Measurements from ENCODE around the gene SAA4. TPM values are rescaled to one million over a fixed set of nuclear protein-coding genes. Genes with fewer than 3 reads are reported as not detected.
"Not testable (repeated sequence)": the region's sequence is repeated elsewhere in the genome, so short reads cannot be mapped to it uniquely, and the experiment has no call there.

Gene SAA4
- polyA plus RNA-seq, 1 experiment: not detected

DNA sequence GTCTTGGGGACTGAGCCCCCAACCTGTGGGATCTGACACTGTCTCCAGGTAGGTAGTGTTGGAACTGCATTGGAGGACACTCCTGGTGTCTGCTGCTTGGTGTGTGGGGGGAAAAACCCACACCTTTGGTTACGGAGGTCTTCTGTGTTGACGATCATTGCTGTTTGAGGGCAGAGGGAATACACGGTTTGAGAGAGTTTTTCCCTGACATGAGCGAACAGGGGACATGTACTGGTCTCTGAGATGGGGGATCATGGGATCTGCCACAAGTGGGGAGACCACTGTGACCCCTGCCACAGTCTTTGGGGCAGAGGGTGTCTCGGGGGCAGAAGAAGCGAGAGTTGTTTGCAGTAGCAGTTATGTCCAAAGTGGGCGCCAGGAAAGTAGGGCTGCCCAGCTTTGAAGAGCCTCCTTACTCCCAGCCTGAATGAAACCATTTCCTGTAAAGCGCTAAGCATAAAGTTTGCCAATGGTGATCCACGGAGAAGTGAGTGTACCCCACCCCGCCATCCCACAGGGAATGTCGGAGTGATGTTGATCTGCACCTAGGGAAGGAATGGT, 17.3 kb upstream of the SAA4 start:
- H3K4me3 ChIP-seq (ENCODE audit: low read depth, low read length): no peak overlapping the region
- peaks cover 2% of the 10 kb centered on the region; the same call in 1 of the 2 replicates for H3K27me3 ChIP-seq (ENCODE audit: control insufficient read depth, insufficient read depth, low read length)
- ChIA-PET CTCF (interaction anchor here (1.7 kb wide), 1 partner anchor 10 kb away, joined by 9 read pairs; no protein-coding TSS in a partner anchor), POLR2A (no interaction called here)
- H3K36me3 ChIP-seq (ENCODE audit: control insufficient read depth, insufficient read depth, low read length): no peaks in the 10 kb centered on the region
- no peak for DNase-seq (ENCODE audit: low read depth)
- TF ChIP-seq, protein P1, sequence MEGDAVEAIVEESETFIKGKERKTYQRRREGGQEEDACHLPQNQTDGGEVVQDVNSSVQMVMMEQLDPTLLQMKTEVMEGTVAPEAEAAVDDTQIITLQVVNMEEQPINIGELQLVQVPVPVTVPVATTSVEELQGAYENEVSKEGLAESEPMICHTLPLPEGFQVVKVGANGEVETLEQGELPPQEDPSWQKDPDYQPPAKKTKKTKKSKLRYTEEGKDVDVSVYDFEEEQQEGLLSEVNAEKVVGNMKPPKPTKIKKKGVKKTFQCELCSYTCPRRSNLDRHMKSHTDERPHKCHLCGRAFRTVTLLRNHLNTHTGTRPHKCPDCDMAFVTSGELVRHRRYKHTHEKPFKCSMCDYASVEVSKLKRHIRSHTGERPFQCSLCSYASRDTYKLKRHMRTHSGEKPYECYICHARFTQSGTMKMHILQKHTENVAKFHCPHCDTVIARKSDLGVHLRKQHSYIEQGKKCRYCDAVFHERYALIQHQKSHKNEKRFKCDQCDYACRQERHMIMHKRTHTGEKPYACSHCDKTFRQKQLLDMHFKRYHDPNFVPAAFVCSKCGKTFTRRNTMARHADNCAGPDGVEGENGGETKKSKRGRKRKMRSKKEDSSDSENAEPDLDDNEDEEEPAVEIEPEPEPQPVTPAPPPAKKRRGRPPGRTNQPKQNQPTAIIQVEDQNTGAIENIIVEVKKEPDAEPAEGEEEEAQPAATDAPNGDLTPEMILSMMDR (IDR thresholded peaks at IDR 0.05; ENCODE audit: insufficient read depth, low read depth, low read length): no peak

DNA sequence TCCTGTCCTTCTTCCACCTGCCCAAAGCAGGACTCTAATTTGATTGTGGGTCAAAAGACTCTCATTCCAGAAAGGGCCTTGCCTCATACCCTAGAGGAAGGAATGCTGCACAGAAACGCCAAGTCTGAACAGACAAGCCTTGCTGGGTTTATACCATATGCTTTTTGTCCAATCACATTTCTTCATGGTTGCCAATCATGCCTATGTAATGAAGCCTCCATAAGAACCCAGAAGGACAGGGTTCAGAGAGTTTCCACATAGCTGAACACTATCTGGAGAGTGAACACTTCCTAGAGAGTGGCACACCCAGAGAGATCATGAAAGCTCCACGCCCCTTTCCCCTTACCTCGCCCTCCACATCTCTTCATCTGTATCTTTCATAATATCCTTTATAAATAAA, 16.6 kb upstream of the SAA4 start:
- ChIA-PET POLR2A (interaction anchor here (0.6 kb wide), 1 partner anchor 143 kb away, joined by 3 read pairs; no protein-coding TSS in a partner anchor), CTCF (interaction anchor here (1.7 kb wide), 1 partner anchor 9 kb away, joined by 9 read pairs; no protein-coding TSS in a partner anchor)
- Histone ChIP-seq H3K36me3 (ENCODE audit: control insufficient read depth, insufficient read depth, low read length) (no peaks in the 10 kb centered on the region), H3K27me3 (ENCODE audit: control insufficient read depth, insufficient read depth, low read length) (peaks cover 2% of the 10 kb centered on the region), H3K4me3 (ENCODE audit: low read depth, low read length) (no peak overlapping the region)
- TF ChIP-seq, protein P1 (IDR thresholded peaks at IDR 0.05; ENCODE audit: insufficient read depth, low read depth, low read length): 0 out of 2 replicates have a peak, but pooled peaks have one; percentile 2
- DNase-seq (ENCODE audit: low read depth): no peak

DNA sequence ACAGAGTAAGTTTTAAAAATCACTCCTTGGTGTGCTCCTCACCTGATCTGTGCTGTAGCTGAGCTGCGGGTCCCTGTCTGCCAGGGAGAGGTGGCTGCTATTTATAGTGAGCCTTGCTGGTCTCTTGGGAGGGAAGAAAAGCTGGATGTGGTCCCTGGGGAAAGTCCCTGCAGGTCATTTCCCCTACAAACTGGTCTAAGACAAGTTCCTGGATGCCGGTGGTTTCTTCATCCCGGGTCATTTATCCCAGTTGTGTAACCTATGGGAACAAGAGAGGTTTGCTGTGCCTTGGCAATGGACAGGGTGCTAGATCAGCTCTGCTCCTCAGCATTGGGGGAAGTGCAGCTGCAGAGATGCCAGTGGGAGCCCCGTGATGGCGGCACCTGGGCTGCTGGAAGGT, 12.0 kb upstream of the SAA4 start, which contains the start of gene SAA2:
SAA2 (minus strand) TSS at position 108 of the 400 bp plus-strand sequence. CDS start 657 bp downstream, outside the sequence.
- H3K4me3 ChIP-seq (ENCODE audit: low read depth, low read length): no peak within 1 kb of the TSS
- peaks cover 2% of the 10 kb centered on the region for H3K27me3 ChIP-seq (ENCODE audit: control insufficient read depth, insufficient read depth, low read length)
- TF ChIP-seq, protein P1 (IDR thresholded peaks at IDR 0.05; ENCODE audit: insufficient read depth, low read depth, low read length): no peak
- H3K36me3 ChIP-seq (ENCODE audit: control insufficient read depth, insufficient read depth, low read length): no peaks in the 10 kb centered on the region
- DNase-seq (ENCODE audit: low read depth): no peak
- POLR2A ChIA-PET: no interaction called here
- CTCF ChIA-PET: interaction anchor here (0.8 kb wide), 1 partner anchor 14 kb away, joined by 3 read pairs; no protein-coding TSS in a partner anchor

DNA sequence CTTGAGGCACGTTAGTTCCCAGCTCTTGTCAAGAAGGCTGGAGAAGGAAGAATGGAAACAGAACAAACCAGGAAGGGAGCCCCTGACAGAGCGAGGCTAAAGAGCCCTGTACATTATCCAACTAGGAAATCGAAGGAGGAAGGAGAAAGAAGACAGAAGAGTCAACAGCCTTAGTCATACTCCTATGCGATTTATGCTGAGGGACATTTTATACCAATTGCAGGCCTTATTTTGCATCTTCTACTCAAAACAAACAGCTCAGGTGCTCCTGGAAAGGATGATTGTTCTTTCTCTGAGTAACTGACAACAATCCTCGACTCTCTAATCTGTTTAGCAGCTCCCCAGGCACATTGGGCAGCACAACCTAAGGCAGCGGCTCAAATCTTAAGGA, 10.6 kb upstream of the SAA4 start:
- POLR2A ChIA-PET; DNase-seq (ENCODE audit: low read depth); H3K4me3 ChIP-seq (ENCODE audit: low read depth, low read length); H3K27me3 ChIP-seq (ENCODE audit: control insufficient read depth, insufficient read depth, low read length); CTCF ChIA-PET; H3K36me3 ChIP-seq (ENCODE audit: control insufficient read depth, insufficient read depth, low read length): not testable (repeated sequence)

DNA sequence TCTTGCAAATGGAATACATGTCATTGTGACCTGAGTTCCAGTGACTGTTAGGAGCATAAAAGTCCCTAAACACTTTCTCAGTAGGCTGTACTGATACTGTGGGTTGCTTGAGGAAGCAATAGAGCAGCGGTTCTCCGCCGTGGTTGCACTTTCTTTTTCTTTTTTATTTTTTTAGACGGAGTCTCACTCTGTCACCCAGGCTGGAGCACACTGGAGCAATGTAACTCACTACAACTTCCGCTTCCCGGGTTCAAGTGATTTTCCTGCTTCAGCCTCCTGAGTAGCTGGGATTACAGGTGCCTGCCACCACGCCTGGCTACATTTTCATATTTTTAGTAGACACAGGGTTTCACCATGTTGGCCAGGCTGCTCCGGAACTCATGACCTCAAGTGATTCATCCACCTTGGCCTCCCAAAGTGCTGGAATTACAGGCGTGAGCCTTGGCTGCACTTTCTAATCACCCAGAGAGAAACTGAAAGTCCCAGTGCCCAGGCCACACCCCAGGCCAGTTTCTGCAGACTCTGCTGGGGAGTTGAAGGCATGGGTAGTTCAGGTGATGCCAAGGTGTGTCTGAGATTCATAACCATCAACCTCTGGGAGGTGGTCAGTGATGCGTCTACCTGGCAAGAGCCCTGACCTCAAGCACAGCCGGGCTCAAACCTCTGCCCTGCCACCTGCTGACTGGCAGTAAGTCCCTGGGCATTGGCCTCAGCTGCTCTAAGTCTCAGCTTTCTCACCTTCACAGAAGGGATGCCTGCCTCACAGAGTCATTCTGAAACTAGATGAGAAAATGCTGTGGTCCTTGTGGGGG, 10.0 kb upstream of the SAA4 start:
- H3K27me3 ChIP-seq (ENCODE audit: control insufficient read depth, insufficient read depth, low read length); POLR2A ChIA-PET; H3K4me3 ChIP-seq (ENCODE audit: low read depth, low read length); DNase-seq (ENCODE audit: low read depth); CTCF ChIA-PET; H3K36me3 ChIP-seq (ENCODE audit: control insufficient read depth, insufficient read depth, low read length): not testable (repeated sequence)

DNA sequence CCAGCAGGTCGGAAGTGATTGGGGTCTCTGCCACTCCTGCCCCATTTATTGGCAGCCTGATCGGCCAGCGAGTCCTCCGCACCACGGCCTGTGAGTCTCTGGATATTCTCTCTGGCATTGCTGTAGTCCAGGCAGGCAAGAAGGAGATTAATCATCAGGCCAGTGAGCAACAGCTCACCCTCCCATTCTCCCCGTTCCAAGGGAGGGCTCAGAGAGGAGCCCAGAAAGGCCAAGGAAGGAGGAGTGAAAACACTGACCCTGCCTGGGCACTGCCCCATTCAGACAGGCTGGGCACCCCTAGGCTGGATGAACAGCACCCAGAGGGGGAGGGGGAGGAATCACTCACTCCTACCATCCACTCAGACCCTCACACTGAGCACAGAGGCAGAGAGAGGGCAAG, 8.8 kb upstream of the SAA4 start:
- no peaks in the 10 kb centered on the region for H3K36me3 ChIP-seq (ENCODE audit: control insufficient read depth, insufficient read depth, low read length)
- no peak for DNase-seq (ENCODE audit: low read depth)
- TF ChIP-seq, protein P1 (IDR thresholded peaks at IDR 0.05; ENCODE audit: insufficient read depth, low read depth, low read length): no peak
- H3K27me3 ChIP-seq (ENCODE audit: control insufficient read depth, insufficient read depth, low read length): peaks cover 2% of the 10 kb centered on the region
- POLR2A ChIA-PET: interaction anchor here (0.6 to 0.9 kb wide), 2 partner anchors 150 to 156 kb away, joined by 3 read pairs; no protein-coding TSS in a partner anchor
- H3K4me3 ChIP-seq (ENCODE audit: low read depth, low read length): no peak overlapping the region
- CTCF ChIA-PET: interaction anchor here (1.1 to 2.7 kb wide), 4 partner anchors 19 to 477 kb away, joined by 3 to 21 read pairs (median 6); partner anchors contain the start of gene LDHA
